NCI-H524 treated with DMSO at 0.1 percent for 48 hours (cell line): Measurements from ENCODE around the gene DMD.
"Not testable (repeated sequence)": the region's sequence is repeated elsewhere in the genome, so short reads cannot be mapped to it uniquely, and the experiment has no call there.

Experiments used
- DNase-seq: peaks from one replicate; lab custom pipeline; 2025; lab: John Stamatoyannopoulos, UW

The DMD gene

GRCh38 chrX:33156152-33156726, 55.1 kb downstream of the DMD start:
- DNase-seq, result no peak

GRCh38 chrX:33149580-33149979, 61.8 kb downstream of the DMD start:
- no peak for DNase-seq

- DNase-seq, result no peak
Measured at GRCh38 chrX:33149085-33149484, 62.3 kb downstream of the DMD start.

GRCh38 chrX:33142331-33142730, 69.0 kb downstream of the DMD start:
- no peak for DNase-seq

- DNase-seq, result no peak
Measured at GRCh38 chrX:33138677-33139249, 72.6 kb downstream of the DMD start.

DNA sequence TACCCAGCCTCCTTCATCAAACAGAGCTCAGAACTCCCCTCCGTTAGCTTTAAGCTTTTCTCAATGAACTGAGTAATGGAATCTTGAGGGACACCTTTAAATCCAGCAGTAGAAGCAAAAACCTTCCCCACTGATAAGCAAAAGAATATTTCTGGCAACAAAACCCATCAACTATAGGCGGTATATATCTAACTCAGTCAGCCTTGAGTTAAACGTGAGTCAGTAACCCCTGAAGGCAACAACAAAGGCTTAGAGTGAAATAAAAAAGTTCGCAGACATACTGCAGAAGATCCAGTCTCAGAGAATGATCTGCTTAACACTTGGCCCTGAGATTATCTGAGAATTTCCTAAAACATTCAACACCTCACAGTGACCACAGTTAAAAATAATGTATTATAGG, 77.2 kb downstream of the DMD start:
- DNase-seq, result no peak

- DNase-seq, result no peak
Measured at GRCh38 chrX:33133320-33133719, 78.0 kb downstream of the DMD start.

DNA sequence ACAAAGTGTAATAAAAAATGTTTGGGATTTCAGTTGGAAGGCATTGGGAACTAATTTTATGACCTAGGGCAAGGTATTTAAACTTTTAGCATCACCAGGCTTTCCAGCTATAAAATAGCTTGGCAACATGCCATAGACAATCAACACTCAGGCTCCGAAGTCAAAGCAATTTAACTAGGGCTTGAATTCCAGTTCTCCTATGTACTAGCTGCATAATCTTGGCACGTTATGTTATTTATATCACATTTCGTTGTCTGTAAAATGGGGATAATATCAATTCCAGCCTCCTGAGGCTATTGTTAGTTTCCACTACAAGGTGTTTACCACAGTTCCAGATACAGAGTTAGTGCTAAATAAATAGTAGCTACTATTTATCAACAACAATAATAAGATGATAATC, 78.8 kb downstream of the DMD start:
- no peak for DNase-seq

GRCh38 chrX:33129607-33130006, 81.7 kb downstream of the DMD start:
- no peak for DNase-seq

DNA sequence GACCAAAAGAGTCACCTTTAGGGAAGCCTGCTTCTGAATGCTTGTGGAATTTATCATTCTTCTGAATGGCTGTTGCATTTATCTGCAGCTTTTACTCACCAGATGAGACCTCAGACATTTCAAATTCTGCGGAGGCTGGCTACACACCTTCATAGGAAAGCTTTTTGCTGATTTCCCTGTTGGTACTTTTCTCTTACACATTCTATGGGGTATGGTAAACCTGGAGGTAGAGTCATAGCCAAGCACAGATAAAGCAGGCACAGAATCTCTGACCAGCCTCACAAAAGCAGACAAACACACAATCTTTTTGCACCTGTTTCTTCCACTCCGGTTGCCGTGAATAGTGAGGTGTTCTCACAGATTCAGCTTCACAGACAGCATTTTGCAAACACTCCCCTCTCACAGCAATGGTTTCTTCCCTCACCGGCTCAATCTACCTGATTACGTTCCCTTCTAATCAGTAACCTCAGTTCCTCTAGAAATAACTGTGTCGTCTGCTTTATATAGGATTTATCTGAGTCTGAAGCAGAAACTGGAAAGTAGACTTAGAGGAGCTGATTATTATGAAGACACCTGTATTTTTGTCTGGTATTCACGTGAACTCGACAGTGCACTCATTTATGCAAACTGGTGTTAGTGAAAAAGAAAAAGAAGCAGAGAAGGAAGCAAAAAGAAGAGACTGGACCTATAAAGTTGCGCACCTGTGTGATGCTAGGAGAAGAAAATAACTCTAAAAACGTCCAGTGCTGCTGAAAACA, 83.1 kb downstream of the DMD start:
- no peak for DNase-seq

GRCh38 chrX:33126469-33126868, 84.9 kb downstream of the DMD start:
- no peak for DNase-seq

GRCh38 chrX:33109858-33110257, 101.5 kb downstream of the DMD start:
- DNase-seq, result no peak

DNA sequence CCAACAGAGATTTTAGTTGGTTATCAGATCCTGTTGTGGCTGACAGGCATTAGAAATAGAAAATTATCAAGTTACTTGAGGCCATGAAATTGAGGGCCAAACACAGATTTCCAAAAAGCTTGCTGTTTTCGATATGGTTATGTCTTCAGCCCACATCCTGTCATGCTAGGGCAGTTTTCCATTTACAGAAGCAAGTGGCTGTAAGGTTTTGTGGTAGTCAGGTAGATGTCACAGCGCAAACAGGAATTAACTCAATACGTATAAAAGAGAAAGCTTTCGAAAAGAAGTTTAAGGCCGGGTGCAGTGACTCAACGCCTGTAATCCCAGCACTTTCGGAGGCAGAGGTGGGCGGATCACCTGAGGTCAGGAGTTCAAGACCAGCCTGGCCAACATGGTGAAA, 104.6 kb downstream of the DMD start:
- no peak for DNase-seq

GRCh38 chrX:33095079-33095478, 116.3 kb downstream of the DMD start:
- DNase-seq, result no peak

DNA sequence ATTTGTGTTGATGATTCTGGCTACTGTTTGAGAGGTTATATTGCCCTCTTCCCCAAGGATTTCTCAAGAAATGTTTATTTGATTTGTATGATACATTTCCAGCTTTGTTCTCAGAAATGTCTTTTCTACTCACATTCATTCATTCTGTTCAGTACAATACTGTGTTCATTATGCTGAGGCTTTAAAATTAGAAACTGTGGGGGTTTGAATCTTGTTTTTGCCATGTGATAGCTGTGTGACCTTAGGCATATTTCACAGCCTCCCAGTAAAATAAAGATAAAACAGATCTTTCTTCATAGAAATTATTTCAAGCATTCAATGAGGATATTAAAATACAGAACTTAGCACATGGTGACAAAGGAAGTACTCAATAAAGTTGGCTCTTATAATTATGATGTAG, 123.9 kb downstream of the DMD start:
- DNase-seq, result no peak

DNA sequence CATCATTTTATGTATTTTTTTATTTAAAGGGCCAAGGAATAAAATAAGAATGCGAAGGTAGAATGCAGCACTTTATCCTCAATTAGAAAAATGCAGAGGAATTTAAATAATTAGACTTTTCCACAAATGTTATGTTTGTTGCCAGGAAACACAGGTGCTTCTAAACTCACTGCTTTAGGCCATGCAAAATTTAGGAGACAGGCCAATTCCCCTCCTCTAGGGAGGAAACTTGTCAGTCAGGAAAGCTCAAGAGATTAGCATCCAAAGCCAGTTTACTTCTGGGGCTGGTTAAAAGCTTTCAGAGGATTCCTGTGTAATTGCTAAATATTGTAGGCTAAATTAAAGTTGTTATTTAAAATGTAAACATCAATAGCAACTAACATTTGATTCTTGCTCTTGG, 124.5 kb downstream of the DMD start:
- DNase-seq, result no peak

DNA sequence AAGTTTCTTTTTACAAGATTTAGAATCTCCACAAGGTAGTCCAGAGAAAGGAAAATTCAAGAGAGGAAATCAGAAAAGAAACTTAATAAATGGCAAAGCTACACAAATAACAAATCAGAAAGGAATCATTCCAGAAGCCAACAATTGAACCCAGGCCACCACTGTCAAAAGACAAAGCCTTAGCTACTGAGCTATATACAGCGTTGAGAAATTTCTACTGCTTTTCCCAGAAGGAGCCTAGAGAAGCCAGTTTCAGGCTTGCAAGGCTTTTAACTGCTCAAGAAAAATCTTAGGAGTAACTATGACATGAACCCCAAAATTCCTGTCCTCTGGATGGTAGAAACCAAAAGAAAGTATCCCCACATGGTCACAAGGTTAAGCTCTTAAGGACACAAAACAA, 129.0 kb downstream of the DMD start:
- no peak for DNase-seq

DNA sequence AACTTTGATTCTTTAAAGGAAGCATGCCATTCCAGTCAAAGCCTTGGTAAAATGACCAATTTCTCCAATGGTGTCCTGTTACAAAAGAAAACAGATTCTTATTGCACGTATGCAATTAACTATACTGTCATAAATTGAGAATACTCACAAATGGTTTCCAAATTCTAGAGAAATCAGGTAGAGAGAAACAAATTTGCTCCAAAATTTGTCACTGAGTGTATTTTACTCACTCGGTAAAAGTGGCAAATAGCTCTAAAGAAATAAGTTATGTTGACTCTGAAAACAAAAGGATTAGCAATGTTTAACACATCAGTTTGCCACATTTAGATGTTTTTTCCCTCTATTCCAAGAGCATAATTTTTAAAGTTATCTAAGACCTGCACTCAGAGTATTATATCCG, 133.1 kb downstream of the DMD start:
- no peak for DNase-seq

DNA sequence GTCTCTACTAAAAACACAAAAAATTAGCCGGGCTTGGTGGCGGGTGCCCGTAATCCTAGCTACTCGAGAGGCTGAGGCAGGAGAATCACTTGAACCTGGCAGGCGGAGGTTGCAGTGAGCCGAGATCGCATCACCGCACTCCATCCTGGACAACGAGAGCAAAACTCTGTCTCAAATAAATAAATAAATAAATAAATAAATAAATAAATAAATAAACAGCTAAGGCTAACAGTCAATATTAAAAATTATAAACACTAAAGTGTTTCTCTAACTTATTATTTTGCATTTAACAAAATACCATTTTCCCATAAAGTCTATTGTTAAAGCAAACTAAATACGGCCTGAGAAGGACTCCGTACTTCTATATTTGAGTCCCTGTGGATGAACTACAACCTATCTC, 137.7 kb downstream of the DMD start:
- DNase-seq, result not testable (repeated sequence)

DNA sequence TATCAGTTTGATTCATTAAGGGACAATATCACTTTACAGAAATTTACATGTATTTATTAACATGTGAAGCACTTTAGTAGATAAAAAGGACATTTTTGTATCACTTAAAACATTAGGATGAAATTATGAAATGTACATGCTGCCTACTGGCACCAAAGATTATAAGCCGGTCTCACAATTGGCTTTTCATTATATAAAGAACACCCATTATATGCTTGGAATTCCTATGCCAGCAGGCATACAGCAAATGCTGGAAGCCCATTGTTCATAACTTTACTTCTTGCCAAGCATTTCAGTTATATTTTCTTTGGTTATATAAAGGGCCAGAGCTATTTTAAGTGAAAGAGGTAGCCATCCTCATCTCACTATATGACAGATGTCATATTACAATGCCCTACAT, 145.9 kb downstream of the DMD start:
- no peak for DNase-seq

DNA sequence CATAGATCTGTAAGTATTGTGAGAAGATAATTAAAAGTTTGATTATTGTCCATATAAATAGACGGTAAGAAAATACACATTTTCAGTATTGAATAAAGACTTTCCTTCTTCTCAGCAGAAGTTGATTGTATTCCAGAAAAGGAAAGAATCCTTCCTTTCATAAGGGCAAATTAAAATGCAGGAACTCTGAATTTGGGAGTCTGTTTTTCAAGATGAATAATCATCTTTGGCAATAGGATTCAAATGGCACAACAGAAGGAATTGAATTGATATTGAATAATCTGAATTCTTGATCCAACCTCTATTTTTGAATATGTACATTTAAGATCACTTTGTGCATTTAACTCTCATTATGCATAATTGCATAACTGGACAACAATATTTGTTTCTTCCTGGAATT, 149.3 kb downstream of the DMD start:
- DNase-seq, result no peak

DNA sequence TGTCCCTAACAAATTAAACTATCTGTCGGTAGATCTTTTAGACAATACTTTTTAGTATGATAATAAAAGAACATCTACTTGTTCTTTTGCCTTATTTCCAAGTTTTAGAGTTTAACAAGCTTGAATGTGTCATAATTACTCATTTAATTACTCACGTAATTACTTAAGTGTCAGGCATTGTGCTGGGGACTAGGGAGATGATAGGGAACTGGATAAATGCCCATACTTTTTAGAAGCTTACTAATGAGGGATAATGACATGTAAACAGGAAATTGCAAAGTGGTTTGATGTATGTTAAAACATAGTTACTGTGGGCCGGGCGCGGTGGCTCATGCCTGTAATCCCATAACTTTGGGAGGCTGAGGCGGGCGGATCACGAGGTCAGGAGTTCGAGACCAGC, 158.3 kb downstream of the DMD start:
- no peak for DNase-seq

DNA sequence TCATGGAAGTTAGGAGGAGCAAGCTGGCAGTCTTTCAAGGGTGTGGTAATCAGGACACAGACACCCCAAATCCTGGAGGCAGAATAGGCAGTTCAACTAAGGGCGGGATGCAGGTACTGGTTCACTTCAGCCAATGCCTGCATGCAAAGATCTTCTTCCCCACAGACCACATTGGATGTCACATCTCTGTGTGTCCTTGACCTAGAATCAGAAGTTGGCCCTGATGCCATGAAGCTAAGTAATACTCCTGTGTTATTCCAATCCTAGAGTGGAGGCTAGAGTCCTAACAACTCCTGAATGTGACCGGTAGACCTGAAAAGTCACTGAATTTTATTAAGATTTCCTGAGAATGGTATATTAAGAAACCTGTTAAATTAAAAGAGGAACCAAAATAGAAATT, 165.5 kb downstream of the DMD start:
- no peak for DNase-seq

DNA sequence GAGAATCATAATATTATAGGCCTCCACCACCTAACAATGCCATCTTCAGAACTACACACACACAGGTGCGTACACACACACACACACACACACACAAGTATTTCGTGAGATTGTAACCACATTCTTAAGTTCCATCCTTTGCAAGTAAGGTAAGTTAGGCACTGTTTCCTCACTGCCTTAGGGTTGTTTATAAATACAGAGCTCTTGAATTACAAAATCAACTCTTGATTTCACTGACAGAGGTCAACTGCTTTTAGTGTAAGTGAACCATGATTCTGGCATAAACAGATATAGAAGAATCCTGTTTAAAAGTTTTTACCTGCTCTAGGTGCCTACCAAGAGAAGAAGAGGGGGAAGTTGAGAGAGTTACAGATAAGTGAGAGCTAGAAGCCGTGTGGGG, 166.1 kb downstream of the DMD start:
- no peak for DNase-seq
